GM21381 (cell line): Measurements from ENCODE around the gene DNAAF5.

ENCODE experiments used
- ATAC-seq: cut with Tn5 transposase; IDR thresholded peaks from one replicate; pipeline ENCODE4 v1.9.1; 2021; ENCODE audit warnings: mild to moderate bottlenecking, moderate library complexity; ENCODE audit not compliant: unreplicated experiment

DNAAF5 gene

DNA sequence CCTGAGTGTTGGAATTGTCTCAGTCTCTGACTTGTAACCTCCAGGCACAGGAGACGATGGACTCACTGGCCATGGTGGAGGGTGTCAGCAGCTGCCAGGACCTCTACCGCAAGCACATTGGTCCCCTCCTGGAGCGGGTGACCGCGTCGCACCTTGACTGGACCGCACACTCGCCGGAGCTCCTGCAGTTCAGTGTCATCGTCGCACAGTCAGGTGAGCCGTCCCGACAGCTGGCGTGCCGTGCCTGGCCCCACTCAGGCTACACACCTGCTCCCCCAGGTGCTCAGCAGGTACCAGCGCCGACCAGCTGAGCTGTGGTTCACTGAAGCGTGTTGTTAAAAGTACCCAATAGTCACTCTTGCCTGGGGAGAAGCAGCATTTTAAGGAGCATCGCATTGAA lies 37.3 kb downstream of the DNAAF5 start:
- ATAC-seq = no peak

GRCh38 chr7:765383-765782 lies 38.9 kb downstream of the DNAAF5 start:
- no peak for ATAC-seq

GRCh38 chr7:767580-767940 lies 41.1 kb downstream of the DNAAF5 start:
- no peak for ATAC-seq

DNA sequence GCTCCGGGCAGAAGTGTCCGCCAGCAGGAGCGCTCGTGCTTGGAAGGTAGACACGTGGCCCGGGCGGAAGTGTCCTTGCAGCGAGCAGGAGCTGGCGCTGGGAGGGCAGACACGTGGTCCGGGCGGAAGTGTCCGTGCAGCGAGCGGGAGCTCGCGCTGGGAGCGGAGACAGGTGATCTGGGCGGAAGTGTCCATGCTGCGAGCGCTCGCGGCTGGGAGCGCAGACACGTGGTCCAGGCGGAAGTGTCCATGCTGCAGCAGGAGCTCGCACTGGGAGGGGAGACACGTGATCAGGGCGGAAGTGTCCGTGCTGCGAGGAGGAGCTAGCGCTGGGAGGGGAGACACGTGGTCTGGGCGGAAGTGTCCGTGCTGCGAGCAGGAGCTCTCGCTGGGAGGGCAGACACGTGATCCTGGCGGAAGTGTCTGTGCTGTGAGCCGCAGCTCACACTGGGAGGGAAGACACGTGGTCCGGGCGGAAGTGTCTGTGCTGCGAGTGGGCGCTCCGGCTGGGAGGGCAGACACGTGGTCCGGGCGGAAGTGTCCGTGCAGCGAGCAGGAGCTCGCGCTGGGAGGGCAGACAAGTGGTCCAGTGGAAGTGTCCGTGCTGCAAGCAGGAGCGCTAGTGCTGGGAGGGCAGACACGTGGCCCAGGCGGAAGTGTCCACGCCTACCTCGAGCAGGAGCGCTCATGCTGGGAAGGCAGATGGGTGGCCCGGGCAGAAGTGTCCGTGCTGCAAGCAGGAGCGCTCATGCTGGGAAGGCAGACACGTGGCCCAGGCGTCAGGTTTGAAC lies 41.6 kb downstream of the DNAAF5 start:
- no peak for ATAC-seq

DNA sequence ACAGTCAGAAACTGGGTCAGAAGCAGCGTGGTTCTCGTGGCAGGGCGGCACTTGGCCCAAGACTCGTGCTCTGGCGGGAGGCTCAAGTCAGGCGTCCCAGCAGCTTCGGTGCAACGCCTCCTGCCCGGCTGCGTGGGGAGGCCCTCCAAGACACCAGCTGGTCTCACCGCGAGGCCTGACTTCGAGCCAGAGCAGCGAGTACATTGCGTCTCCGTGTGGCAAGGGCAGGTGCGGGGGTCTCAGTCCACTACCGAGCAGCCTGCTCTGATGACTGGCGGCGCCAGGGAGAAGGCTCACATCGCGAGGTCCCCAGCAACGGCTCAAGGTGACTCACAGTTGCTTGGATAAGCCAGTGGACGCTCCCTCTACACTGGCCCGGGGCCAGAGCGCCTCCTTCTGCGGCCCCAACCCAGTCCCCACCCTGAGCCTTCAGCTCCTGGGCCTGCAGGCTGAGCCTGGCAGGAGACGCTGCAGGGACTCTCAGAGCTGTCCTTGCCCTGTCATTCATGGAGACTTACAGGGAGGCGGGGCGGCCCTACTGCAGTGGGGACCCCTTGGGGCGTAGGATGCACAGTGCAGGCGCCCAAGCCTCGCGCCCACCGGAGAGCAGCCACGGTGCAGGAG lies 42.5 kb downstream of the DNAAF5 start:
- no peak for ATAC-seq

DNA sequence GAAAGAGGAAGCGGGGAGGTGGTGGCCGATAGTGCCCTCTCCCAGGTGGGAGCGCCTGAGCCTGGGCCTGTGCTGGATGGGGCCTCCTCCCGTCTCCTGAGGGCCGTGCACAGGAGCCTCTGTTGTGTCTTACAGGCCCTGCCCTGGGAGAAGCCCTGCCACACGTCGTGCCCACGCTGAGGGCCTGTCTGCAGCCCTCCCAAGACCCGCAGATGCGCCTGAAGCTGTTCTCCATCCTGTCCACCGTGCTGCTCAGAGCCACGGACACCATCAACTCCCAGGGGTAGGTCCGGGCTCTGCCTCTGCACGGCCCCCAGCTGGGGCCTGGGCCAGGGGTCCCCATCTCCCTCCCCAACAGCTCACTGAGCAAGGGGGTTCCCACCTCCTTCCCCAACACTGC lies 43.8 kb downstream of the DNAAF5 start:
- ATAC-seq = no peak

- ATAC-seq = no peak
Observed at GRCh38 chr7:770741-771166, 44.3 kb downstream of the DNAAF5 start.

DNA sequence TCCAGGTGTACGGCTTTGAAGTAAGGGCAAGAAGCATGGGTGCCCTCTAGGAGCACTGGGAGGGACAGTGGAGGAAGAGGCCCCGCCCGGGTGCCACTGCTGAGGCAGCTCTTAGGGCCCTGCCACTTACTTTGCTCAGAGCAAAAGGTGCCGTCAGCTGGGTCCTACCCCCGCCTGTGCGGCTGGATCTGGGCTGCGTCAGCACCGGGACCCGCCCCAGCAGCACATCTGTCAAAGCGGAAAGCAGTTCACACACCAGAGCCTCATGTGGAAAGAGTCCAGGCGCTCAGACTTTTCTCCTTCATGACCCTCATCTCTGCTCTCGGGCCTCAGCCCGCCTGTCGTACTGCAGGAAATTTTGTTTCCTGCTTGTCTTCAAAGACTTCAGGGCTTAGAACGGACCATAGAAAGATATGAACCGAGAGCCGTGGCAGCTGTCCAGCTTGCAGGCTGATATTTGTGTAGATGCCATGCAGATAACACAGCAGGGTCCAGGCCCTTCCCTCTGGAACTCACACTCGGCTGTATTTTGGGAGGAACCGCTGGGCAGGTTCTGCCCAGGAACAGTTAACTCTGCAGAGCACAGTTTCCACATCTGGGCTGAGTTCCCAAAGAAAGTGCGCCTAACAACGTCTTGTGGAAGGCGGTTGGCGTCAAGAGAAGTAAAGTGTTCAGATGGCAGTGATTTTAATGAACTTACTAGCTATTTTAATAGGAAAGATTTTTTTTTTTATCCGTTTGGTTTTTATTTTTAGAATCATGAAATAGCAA lies 44.9 kb downstream of the DNAAF5 start:
- no peak for ATAC-seq

- no peak for ATAC-seq
Observed at GRCh38 chr7:772005-772294, 45.5 kb downstream of the DNAAF5 start.

GRCh38 chr7:772392-772791 lies 45.9 kb downstream of the DNAAF5 start:
- no peak for ATAC-seq

DNA sequence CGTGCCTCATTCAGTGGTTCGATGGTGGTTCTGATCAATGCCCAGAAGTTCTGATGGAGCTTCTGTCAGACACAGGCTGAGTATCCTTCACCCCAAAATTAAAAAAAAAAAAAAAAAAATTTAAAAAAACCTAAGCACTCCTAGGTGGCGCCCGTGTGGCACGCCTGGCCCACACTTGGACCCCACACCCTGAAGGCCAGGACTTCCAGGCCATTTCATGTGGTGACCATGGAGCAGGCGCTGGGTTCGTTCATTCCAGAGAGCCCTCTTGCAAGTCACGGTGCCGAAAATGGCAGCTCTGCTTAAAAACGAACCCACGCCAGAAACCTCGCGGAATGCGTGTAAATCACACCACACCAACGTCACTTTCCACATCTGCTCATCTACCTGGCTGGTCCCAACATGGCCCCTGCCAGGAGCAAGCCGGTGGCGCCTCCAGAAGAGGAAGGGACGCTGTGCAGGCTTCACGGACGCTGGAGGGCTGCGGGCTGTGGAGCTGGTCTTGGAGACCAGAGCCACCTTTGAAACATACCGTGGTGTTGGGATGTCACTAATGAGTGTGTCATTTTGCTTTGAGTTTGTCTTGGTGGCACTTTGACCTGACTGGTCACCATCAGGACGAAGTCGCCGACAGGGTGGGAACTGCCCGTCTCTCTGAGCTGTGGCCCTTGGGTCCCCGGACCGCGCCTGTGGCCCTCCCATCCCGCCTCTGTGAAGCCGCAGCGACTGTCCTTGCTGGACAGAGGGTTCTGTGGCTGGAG lies 46.5 kb downstream of the DNAAF5 start:
- ATAC-seq = no peak

DNA sequence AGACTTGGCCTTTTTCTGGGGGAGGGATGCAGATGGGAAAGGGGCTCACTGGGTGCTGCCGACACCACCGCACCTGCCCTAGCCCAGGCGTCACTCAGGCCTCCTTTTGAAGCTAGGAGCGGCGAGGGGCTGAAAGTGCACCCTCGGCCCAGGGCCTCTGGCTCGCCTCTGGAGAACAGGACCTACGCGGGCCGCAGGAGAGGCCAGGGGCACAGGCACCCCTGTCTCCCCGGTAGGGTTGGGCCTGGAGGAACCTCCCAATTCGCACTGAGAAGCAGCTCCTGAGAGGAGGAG lies 47.1 kb downstream of the DNAAF5 start:
- ATAC-seq = no peak

GRCh38 chr7:774161-775109 lies 47.9 kb downstream of the DNAAF5 start:
- ATAC-seq = no peak

- no peak for ATAC-seq
Observed at GRCh38 chr7:776381-776780, 49.9 kb downstream of the DNAAF5 start.

DNA sequence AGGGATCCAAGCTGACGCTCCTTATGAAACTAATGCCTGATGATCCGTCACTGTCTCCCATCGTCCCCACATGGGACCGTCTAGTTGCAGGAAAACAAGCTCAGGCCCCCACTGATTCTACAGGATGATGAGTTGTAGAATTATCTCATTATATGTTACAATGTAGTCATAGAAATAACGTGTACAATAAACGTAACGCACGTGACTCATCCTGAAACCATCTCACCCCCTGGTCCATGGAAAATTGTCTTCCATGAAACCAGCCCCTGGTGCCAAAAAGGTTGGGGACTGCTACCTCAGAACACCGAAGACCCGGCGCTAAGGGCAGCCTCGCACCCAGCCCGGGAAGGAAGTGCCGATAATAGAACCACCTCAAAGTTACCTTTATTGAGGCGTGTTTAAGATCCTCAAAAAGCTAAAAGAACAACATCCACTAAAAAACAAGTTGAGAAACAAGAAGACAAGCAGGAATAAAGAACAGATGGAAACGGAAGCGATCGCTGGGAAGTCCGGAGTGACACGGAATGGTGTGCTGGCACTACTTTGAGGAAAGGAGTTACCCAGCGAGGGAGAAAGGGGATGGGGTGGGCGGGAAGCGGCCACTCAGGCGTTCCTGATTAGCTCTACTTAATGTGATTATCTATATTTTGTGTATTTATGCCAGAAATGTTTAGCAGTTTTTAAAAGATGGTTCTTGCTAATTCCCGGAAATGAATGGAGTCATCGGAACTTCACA lies 50.7 kb downstream of the DNAAF5 start:
- no peak for ATAC-seq

DNA sequence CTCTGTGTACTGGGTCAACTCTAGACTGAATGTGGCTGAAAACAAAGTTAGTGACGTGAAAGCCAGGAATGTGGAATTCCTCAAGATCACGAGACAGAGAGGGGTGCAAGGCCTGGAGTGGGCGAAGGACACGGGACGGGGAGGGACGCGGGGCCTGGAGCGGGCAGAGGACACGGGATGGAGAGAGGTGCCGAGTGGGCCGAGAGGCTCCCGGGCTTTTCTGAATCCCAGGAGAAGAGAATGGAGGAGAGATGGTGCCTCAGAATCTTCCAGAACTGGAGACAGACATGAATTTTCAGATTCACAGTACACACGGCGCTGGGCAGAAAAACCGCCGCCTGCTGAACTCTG lies 51.2 kb downstream of the DNAAF5 start:
- no peak for ATAC-seq

DNA sequence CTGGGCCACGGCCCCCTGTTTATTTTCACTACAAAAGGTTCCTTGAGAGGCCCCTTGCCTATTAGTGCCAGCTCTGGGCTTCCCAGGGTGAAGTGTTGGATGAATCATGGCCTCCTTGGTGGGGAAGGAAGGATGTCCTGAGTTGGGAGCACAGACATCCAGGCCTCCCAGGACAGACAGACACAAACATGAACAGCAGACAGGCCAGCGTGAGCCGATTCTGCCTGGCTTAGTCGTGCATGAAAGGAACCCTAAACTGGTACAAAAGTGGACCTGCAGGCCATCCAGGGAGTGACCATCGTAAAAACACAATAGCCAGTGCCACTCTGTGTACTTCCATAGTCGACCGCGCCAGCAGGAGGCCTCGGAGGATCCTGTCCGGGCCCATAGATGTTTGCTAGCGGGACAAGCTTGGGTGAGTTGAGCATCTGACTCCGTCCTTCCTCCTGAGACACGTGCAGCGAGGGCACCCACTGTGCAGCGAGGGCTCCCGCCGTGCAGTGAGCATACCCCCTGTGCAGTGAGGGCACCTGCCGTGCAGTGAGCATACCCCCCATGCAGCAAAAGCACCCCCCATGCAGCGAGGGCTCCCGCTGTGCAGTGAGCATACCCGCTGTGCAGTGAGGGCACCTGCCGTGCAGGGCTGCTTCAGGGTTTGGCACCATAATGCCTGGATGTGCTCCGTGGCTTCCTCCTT lies 51.9 kb downstream of the DNAAF5 start:
- ATAC-seq = no peak

- no peak for ATAC-seq
Observed at GRCh38 chr7:778968-779451, 52.5 kb downstream of the DNAAF5 start.

- no peak for ATAC-seq
Observed at GRCh38 chr7:779480-779879, 53.0 kb downstream of the DNAAF5 start.
